ENCODE measurements around the gene DUSP14. TPM values are rescaled to one million over a fixed set of nuclear protein-coding genes. Genes with fewer than 3 reads are reported as not detected.

DUSP14 gene
- total RNA-seq, 2 experiments from 2014 or later, result 11.4 to 12.0 TPM

DNA sequence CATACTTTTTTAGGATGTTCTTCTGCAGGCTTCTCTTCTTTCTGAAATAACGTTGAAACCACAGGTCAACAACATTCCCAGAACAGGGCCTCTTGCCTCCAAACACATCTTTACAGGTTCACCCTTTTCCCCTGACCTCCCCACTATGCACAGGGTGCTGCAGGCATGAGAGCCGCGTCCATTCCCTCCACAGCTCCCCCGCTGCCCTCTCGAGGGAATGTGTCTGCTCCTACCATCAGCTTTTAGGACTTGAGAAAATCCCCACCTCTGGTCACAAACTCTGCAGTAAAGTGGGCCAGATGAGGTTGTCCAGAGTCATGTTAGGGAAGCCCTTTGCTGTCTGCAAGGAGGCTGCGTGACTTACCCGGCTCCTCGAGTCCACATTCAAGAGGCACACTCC is 30.5 kb downstream of the DUSP14 start:
- Mint-ChIP-seq H3K27me3 (ENCODE audit: low read depth) (no peaks in the 10 kb centered on the region), H3K27ac (peak overlapping the region; percentile 65), H3K4me1 (ENCODE audit: low read depth) (peaks cover 33% of the 10 kb centered on the region), H3K9me3 (ENCODE audit: insufficient read depth) (no peaks in the 10 kb centered on the region), H3K36me3 (ENCODE audit: low read depth) (peaks cover 56% of the 10 kb centered on the region), H3K4me3 (no peak overlapping the region)
- POLR2A ChIA-PET, result no interaction called here
- ATAC-seq, result no peak
- CTCF ChIA-PET, result interaction anchor here (1.5 kb wide), 1 partner anchor 10 kb away, joined by 3 read pairs; no protein-coding TSS in a partner anchor
- no peak for DNase-seq

DNA sequence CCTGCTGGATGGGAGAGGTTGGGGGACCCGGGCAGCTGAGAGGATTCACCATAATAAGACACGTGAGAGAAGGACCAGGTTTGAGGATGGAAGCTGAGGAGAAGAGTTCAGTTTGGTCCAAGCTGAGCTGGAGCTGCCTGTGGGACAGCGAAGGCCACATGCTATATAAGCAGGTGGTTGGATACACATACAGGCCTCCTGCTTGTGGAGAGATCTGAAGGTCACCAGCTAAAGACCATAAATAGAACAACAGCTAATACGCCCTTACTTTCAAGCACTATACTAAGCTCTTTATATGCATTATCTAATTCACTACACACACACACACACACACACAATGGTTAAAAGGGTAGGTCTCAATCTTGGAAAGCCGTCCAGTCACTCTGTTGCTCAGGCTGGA is 32.1 kb downstream of the DUSP14 start:
- ChIA-PET CTCF (no interaction called here), POLR2A (no interaction called here)
- no peak for ATAC-seq

DNA sequence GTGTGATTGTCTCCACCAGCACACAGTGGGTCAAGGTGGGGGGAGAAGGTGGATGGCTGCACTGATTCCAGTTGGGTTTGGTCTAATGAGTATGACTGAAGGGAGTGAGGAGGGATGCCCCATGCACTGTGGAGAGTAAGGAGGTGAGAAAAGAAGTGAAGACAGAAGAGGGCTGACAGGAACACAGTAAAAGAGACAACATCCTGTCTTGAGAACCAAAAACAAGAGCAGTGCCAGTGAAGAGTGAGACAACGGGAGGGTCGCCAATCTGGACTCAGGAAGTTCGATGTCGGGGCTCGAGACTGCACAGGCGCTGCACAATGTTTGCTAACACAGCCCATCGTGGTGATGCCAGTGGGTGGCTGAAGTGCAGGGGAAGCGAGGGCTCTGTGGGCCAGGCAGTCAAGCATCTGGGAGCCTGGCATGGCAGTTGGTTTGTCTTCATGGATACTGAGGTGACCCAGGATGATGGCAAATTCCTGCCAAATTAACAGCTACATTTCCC is 34.1 kb downstream of the DUSP14 start:
- POLR2A ChIA-PET, result no interaction called here
- no peak overlapping the region for H3K4me3 Mint-ChIP-seq
- CTCF ChIA-PET, result no interaction called here

More for the DNA sequence above, 32.1 kb downstream of the DUSP14 start:
- Mint-ChIP-seq H3K27ac (no peak overlapping the region), H3K9me3 (ENCODE audit: insufficient read depth) (no peaks in the 10 kb centered on the region), H3K36me3 (ENCODE audit: low read depth) (peaks cover 58% of the 10 kb centered on the region), H3K4me3 (no peak overlapping the region), H3K4me1 (ENCODE audit: low read depth) (peaks cover 33% of the 10 kb centered on the region), H3K27me3 (ENCODE audit: low read depth) (no peaks in the 10 kb centered on the region)
- no peak for DNase-seq

DNA sequence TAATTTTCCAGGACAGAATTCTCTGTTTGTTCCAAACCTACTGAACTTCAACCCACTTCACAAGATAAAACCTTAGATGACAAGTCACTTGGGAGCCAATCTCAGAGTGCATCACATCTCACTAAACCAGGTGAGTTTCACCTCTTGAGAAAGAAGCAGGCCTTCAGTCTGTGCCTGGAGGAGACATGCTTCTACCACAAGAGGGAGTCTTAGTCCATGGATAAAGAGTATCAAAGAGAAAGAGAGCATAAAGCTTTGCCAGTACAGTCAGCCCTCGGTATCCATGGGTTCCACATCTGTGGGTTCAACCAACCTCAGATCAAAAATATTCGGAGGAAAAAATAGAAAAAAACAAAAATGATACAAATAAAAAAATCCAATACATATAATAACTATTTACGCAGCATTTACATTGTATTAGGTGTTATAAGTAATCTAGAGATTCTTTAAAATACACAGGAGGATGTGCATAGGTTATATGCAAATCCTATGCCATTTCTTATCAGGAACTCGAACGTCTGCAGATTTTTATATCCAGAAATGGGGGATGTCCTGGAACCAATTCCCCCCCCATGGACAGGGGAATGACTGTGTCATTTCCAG is 37.7 kb downstream of the DUSP14 start:
- POLR2A ChIA-PET, result interaction anchor here (1.7 kb wide), 1 partner anchor 82 kb away, joined by 5 read pairs; the partner anchor contains the start of gene SYNRG
- Mint-ChIP-seq H3K9me3 (ENCODE audit: insufficient read depth) (no peaks in the 10 kb centered on the region), H3K27me3 (ENCODE audit: low read depth) (no peaks in the 10 kb centered on the region), H3K36me3 (ENCODE audit: low read depth) (peaks cover 60% of the 10 kb centered on the region), H3K4me3 (no peak overlapping the region), H3K27ac (no peak overlapping the region), H3K4me1 (ENCODE audit: low read depth) (peaks cover 12% of the 10 kb centered on the region)
- CTCF ChIA-PET, result interaction anchor here (0.7 to 3.4 kb wide), 10 partner anchors 9 to 289 kb away, joined by 3 to 22 read pairs (median 5); partner anchors contain the start of gene SYNRG
- DNase-seq (peak; percentile 53), ATAC-seq (peak; percentile 70)

More for the DNA sequence above, 34.1 kb downstream of the DUSP14 start:
- H3K4me1 Mint-ChIP-seq (ENCODE audit: low read depth), result peaks cover 32% of the 10 kb centered on the region
- peak overlapping the region; percentile 58 for H3K27ac Mint-ChIP-seq
- no peak for ATAC-seq
- peaks cover 52% of the 10 kb centered on the region for H3K36me3 Mint-ChIP-seq (ENCODE audit: low read depth)
- no peaks in the 10 kb centered on the region for H3K9me3 Mint-ChIP-seq (ENCODE audit: insufficient read depth)
- H3K27me3 Mint-ChIP-seq (ENCODE audit: low read depth), result no peaks in the 10 kb centered on the region
- no peak for DNase-seq

DNA sequence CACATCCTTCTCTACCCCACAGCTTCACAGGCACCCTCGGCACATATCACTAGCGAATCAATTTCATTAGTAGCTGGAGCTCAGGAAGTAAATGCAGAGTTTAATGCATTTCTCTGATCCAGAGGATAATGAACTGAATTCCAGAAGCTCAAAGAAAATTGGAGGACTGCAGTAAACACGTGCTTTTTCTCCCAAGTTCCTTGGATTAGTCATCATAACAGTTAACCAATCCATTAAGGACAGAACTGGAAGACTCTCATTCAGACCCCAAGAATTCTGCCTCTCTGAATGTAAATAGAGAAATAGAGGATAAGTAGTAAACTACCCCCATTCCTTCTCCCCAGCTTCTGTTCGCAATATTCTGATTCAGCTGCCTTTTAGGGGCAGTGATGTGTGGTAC is 40.7 kb downstream of the DUSP14 start:
- peak overlapping the region; percentile 12 for H3K27ac Mint-ChIP-seq
- ChIA-PET POLR2A (no interaction called here), CTCF (interaction anchor here (1.2 to 1.4 kb wide), 2 partner anchors 11 to 157 kb away, joined by 3 read pairs; no protein-coding TSS in a partner anchor)
- H3K9me3 Mint-ChIP-seq (ENCODE audit: insufficient read depth), result no peaks in the 10 kb centered on the region
- no peaks in the 10 kb centered on the region for H3K27me3 Mint-ChIP-seq (ENCODE audit: low read depth)
- no peak overlapping the region for H3K4me3 Mint-ChIP-seq
- ATAC-seq (no peak), DNase-seq (no peak)
- H3K36me3 Mint-ChIP-seq (ENCODE audit: low read depth), result peaks cover 56% of the 10 kb centered on the region
- no peaks in the 10 kb centered on the region for H3K4me1 Mint-ChIP-seq (ENCODE audit: low read depth)

DNA sequence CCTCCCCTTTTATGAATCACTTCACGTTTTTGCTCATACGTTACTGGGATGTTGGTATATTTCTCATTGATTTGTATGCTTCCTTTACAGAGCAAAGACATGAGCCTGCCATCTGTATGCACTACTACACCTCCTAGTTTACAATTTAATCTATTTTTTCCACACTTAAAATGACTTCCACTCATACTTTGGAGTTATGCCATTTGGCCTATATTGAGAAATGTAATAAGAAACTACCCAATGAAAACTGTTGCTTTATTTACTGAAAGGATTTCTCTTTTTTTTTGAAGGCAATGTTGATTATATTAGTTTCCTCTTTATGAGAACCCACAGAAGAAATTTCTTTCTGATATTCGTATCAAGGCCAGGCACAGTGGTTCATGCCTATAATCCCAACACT is 43.1 kb downstream of the DUSP14 start:
- H3K27me3 Mint-ChIP-seq (ENCODE audit: low read depth), result no peaks in the 10 kb centered on the region
- CTCF ChIA-PET, result no interaction called here
- no peaks in the 10 kb centered on the region for H3K9me3 Mint-ChIP-seq (ENCODE audit: insufficient read depth)
- peaks cover 62% of the 10 kb centered on the region for H3K36me3 Mint-ChIP-seq (ENCODE audit: low read depth)
- POLR2A ChIA-PET, result no interaction called here
- ATAC-seq, result no peak
- DNase-seq, result no peak
- H3K4me1 Mint-ChIP-seq (ENCODE audit: low read depth), result no peaks in the 10 kb centered on the region
- H3K27ac Mint-ChIP-seq, result no peak overlapping the region
- H3K4me3 Mint-ChIP-seq, result no peak overlapping the region

DNA sequence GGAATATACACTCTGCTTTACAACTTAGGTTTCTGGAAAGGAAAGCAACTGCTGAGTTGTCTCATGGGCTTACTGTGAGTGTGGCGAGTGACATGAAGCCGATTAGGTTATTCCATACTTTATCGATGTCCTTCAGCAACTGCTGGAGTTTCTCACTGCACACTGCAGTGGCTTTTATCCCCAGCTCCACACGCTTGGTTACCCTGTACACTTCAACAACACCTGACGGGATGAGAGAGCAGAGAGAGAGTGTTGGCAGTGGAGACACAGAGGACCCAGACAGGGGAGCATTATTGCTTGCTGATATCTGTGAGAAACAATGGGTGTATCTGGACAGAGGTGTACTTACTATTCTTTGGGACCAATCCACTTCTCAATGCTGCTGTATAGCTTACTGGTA is 46.2 kb downstream of the DUSP14 start:
- peaks cover 61% of the 10 kb centered on the region for H3K36me3 Mint-ChIP-seq (ENCODE audit: low read depth)
- no peaks in the 10 kb centered on the region for H3K9me3 Mint-ChIP-seq (ENCODE audit: insufficient read depth)
- ChIA-PET CTCF (interaction anchor here (0.9 to 1.5 kb wide), 2 partner anchors 8 to 125 kb away, joined by 3 to 6 read pairs; no protein-coding TSS in a partner anchor), POLR2A (no interaction called here)
- no peaks in the 10 kb centered on the region for H3K27me3 Mint-ChIP-seq (ENCODE audit: low read depth)
- ATAC-seq (no peak), DNase-seq (no peak)
- H3K27ac Mint-ChIP-seq, result no peak overlapping the region
- no peak overlapping the region for H3K4me3 Mint-ChIP-seq
- no peaks in the 10 kb centered on the region for H3K4me1 Mint-ChIP-seq (ENCODE audit: low read depth)

DNA sequence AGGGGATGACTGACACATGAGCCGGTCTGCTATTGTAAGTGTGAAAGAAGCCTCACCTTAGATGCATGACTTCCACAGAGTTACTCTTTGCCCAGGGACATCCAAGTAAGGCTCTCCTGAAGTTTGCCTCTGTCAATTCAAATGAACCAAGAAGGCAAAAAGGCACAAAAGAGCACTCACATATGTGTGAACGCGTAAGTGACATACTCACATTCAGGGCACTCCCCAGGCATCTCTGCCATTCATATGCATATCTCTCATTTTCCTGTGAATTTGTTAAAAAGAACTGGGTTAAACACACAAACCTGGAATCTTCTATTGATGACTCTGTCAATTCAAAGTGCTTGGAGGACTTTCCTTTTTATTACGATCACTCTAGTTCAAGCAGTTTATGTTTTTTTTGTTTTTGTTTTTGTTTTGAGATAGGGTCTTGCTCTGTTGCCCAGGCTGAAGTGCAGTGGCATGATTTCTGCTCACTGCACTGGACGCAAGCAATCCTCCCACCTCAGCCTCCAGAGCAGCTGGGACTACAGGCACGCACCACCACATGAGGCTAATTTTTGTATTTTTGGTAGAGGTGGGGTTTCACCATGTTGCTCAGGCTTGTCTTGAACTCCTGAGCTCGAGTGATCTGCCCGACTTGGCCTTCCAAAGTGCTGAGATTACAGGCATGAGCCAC is 49.4 kb downstream of the DUSP14 start:
- no peaks in the 10 kb centered on the region for H3K27me3 Mint-ChIP-seq (ENCODE audit: low read depth)
- H3K4me3 Mint-ChIP-seq, result no peak overlapping the region
- H3K9me3 Mint-ChIP-seq (ENCODE audit: insufficient read depth), result no peaks in the 10 kb centered on the region
- H3K36me3 Mint-ChIP-seq (ENCODE audit: low read depth), result peaks cover 70% of the 10 kb centered on the region
- ChIA-PET CTCF (no interaction called here), POLR2A (interaction anchor here (0.6 kb wide), 1 partner anchor 15 kb away, joined by 3 read pairs; no protein-coding TSS in a partner anchor)
- ATAC-seq, result no peak
- H3K27ac Mint-ChIP-seq, result no peak overlapping the region
- H3K4me1 Mint-ChIP-seq (ENCODE audit: low read depth), result peaks cover 13% of the 10 kb centered on the region
- no peak for DNase-seq

DNA sequence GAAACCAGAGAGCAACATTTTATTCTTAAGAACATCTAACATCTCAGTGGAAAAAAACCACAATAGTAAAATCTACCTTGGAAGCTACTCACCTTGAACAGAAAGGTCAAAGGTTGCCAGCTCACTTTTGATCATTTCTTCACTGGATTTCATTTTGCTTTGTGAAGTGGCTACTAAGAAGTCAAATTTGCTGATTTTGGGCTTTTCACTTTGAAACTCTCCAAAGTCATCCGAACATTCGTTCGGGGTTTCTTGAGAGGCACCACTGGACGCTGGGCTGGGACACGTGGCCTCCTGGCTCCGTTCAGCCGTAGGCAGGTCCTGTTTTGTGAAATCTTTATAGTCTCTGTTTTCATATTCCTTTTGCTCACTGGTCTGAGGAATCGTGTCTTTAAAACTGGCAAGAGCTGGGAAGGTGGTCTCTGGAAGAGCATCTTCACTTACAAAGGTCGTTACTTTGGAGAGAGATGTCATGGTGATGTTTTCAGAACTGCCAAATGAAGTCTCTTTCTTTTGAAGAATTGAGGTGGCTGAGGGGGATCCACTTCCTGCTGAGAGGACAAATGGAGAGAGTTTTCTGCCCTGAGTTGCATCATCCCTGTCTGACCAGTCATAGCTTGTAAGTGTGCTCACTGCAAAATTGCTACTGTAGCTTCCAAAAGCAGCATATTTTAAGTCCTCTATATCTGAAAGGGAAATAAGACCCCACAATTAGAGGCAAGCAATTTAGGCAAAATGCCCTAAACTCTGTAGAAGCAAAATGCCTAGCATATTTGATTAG is 52.4 kb downstream of the DUSP14 start:
- Mint-ChIP-seq H3K36me3 (ENCODE audit: low read depth) (peaks cover 60% of the 10 kb centered on the region), H3K4me3 (no peak overlapping the region), H3K4me1 (ENCODE audit: low read depth) (peaks cover 15% of the 10 kb centered on the region), H3K27me3 (ENCODE audit: low read depth) (no peaks in the 10 kb centered on the region), H3K9me3 (ENCODE audit: insufficient read depth) (no peaks in the 10 kb centered on the region), H3K27ac (peak overlapping the region; percentile 72)
- DNase-seq, result no peak
- ChIA-PET POLR2A (no interaction called here), CTCF (interaction anchor here (1.1 to 1.6 kb wide), 3 partner anchors 11 to 28 kb away, joined by 3 to 5 read pairs (median 4); no protein-coding TSS in a partner anchor)
- ATAC-seq, result no peak

DNA sequence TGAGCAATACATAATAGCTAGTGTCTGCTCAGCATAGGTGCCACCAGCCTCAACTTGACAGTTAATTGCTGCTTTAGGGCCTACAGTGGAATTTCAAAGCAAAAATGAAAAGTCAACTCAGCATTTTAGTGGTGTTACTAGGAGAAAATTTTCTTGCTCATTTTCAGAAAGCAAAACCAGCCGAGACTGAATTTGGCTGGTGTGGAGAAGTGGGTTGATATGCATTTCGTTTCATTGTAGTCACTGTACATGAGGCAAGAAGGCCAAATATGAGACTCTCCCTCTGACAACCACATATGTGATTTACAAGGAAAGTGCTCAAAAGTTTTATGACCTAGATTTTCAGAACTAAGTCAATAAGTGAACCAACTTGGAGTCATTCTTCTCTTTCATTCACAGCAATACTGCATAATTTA is 54.0 kb downstream of the DUSP14 start:
- H3K36me3 Mint-ChIP-seq (ENCODE audit: low read depth), result peaks cover 55% of the 10 kb centered on the region
- POLR2A ChIA-PET, result no interaction called here
- no peaks in the 10 kb centered on the region for H3K27me3 Mint-ChIP-seq (ENCODE audit: low read depth)
- CTCF ChIA-PET, result no interaction called here
- no peak for DNase-seq
- ATAC-seq, result no peak
- no peak overlapping the region for H3K27ac Mint-ChIP-seq
- H3K9me3 Mint-ChIP-seq (ENCODE audit: insufficient read depth), result no peaks in the 10 kb centered on the region
- H3K4me3 Mint-ChIP-seq, result no peak overlapping the region
- H3K4me1 Mint-ChIP-seq (ENCODE audit: low read depth), result peaks cover 17% of the 10 kb centered on the region

DNA sequence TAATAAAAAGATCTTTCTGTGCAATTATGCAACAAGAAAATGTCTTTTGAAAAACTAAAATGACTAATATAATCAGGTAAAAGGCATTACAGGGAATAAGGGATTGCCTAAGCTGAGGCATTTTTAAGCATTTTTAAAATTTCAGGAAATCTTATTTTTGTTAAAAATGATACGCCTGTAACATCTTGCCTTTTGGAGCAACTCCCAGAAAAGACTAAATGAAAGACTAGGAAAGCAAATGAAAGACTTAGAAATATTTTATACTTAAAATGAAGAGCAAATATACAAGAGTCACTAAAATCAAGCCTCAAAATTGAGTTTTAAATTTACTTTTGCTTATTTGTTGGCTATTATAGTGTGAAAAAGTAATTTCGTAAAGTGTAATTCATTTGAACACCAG is 55.8 kb downstream of the DUSP14 start:
- no peak overlapping the region for H3K4me3 Mint-ChIP-seq
- ATAC-seq, result no peak
- peaks cover 17% of the 10 kb centered on the region for H3K4me1 Mint-ChIP-seq (ENCODE audit: low read depth)
- DNase-seq, result no peak
- peaks cover 49% of the 10 kb centered on the region for H3K36me3 Mint-ChIP-seq (ENCODE audit: low read depth)
- CTCF ChIA-PET, result interaction anchor here (0.7 kb wide), 1 partner anchor 66 kb away, joined by 3 read pairs; no protein-coding TSS in a partner anchor
- H3K27ac Mint-ChIP-seq, result no peak overlapping the region
- POLR2A ChIA-PET, result no interaction called here
- no peaks in the 10 kb centered on the region for H3K9me3 Mint-ChIP-seq (ENCODE audit: insufficient read depth)
- no peaks in the 10 kb centered on the region for H3K27me3 Mint-ChIP-seq (ENCODE audit: low read depth)

DNA sequence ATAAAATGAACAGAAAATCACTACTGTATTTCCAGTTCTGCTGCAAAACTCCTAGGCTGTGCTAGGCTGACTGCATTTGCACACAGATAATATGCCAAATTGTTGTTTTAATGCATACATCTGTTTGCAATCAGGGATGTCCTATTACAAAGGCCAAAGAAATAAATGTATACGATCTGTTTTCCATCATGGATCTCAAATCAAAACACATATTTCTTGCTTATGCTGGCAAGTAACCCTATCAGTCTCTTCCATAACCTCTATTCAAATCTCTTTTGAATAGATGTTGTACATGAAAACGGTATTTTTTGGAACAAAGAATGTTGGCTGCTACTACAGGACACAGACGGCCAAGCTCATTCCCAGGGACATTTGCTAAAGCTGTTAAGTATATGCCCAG is 56.6 kb downstream of the DUSP14 start:
- Mint-ChIP-seq H3K36me3 (ENCODE audit: low read depth) (peaks cover 50% of the 10 kb centered on the region), H3K4me3 (no peak overlapping the region), H3K4me1 (ENCODE audit: low read depth) (peaks cover 20% of the 10 kb centered on the region), H3K27ac (no peak overlapping the region), H3K27me3 (ENCODE audit: low read depth) (no peaks in the 10 kb centered on the region), H3K9me3 (ENCODE audit: insufficient read depth) (no peaks in the 10 kb centered on the region)
- ATAC-seq (no peak), DNase-seq (no peak)
- CTCF ChIA-PET, result no interaction called here
- POLR2A ChIA-PET, result no interaction called here
